ENCODE results near the gene THAP7. TPM values are rescaled to one million over a fixed set of nuclear protein-coding genes. Genes with fewer than 3 reads are reported as not detected.

The THAP7 gene
- total and polyA plus RNA-seq, 9 of the 15 experiments (the other 6 are each of a cell fraction or from before 2014, with no cell fraction given), result 7.9 to 263 (median 84.1) TPM

- TF ChIP-seq, protein P1, sequence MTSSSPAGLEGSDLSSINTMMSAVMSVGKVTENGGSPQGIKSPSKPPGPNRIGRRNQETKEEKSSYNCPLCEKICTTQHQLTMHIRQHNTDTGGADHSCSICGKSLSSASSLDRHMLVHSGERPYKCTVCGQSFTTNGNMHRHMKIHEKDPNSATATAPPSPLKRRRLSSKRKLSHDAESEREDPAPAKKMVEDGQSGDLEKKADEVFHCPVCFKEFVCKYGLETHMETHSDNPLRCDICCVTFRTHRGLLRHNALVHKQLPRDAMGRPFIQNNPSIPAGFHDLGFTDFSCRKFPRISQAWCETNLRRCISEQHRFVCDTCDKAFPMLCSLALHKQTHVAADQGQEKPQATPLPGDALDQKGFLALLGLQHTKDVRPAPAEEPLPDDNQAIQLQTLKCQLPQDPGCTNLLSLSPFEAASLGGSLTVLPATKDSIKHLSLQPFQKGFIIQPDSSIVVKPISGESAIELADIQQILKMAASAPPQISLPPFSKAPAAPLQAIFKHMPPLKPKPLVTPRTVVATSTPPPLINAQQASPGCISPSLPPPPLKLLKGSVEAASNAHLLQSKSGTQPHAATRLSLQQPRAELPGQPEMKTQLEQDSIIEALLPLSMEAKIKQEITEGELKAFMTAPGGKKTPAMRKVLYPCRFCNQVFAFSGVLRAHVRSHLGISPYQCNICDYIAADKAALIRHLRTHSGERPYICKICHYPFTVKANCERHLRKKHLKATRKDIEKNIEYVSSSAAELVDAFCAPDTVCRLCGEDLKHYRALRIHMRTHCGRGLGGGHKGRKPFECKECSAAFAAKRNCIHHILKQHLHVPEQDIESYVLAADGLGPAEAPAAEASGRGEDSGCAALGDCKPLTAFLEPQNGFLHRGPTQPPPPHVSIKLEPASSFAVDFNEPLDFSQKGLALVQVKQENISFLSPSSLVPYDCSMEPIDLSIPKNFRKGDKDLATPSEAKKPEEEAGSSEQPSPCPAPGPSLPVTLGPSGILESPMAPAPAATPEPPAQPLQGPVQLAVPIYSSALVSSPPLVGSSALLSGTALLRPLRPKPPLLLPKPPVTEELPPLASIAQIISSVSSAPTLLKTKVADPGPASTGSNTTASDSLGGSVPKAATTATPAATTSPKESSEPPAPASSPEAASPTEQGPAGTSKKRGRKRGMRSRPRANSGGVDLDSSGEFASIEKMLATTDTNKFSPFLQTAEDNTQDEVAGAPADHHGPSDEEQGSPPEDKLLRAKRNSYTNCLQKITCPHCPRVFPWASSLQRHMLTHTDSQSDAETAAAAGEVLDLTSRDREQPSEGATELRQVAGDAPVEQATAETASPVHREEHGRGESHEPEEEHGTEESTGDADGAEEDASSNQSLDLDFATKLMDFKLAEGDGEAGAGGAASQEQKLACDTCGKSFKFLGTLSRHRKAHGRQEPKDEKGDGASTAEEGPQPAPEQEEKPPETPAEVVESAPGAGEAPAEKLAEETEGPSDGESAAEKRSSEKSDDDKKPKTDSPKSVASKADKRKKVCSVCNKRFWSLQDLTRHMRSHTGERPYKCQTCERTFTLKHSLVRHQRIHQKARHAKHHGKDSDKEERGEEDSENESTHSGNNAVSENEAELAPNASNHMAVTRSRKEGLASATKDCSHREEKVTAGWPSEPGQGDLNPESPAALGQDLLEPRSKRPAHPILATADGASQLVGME (CRISPR knock-in tag; IDR thresholded peaks at IDR 0.05), result 0 out of 2 replicates have a peak, but pooled peaks have one; percentile 31
- TF ChIP-seq ZNF239 (CRISPR knock-in tag; IDR thresholded peaks at IDR 0.05) (no peak), ZFPM2 (CRISPR knock-in tag; IDR thresholded peaks at IDR 0.05) (0 out of 2 replicates have a peak, but pooled peaks have one; percentile 30), ADNP (tag; IDR thresholded peaks at IDR 0.05) (no peak), XRCC3 (IDR thresholded peaks at IDR 0.05) (no peak), ZNF764 (CRISPR knock-in tag; IDR thresholded peaks at IDR 0.05; ENCODE audit: low read depth) (no peak), KLF10 (CRISPR knock-in tag; IDR thresholded peaks at IDR 0.05) (no peak), YY1 (IDR thresholded peaks at IDR 0.05; ENCODE audit: borderline replicate concordance in 1 of 3, control insufficient read depth in 1 of 3, extremely low read depth in 1 of 3, insufficient read depth in 3 of 3, insufficient read length in 1 of 3, insufficient replicate concordance in 2 of 3, low read depth in 1 of 3, low read length in 2 of 3) (peak in 1 of 3 experiments; percentile 8), RBM22 (IDR thresholded peaks at IDR 0.05; ENCODE audit: low read depth, low read length, poor library complexity, severe bottlenecking) (no peak), FOXP1 (CRISPR knock-in tag; IDR thresholded peaks at IDR 0.05) (no peak), MAFF (IDR thresholded peaks at IDR 0.05; ENCODE audit: low read length) (no peak), ZNF408 (CRISPR knock-in tag; IDR thresholded peaks at IDR 0.05; ENCODE audit: low read depth) (0 out of 2 replicates have a peak, but pooled peaks have one; percentile 41), NR2C1 (IDR thresholded peaks at IDR 0.05) (no peak), NR2C1 (tag; IDR thresholded peaks at IDR 0.05) (no peak), PRMT5 (CRISPR knock-in tag; IDR thresholded peaks at IDR 0.05) (no peak), EGR1 (conservative IDR thresholded peaks at IDR 0.05) (no peak), CREB3L1 (IDR thresholded peaks at IDR 0.05; ENCODE audit: borderline replicate concordance, low read depth) (no peak), FOS (IDR thresholded peaks at IDR 0.05; ENCODE audit: extremely low read depth, insufficient read length) (no peak)
- TF ChIP-seq, protein P2, sequence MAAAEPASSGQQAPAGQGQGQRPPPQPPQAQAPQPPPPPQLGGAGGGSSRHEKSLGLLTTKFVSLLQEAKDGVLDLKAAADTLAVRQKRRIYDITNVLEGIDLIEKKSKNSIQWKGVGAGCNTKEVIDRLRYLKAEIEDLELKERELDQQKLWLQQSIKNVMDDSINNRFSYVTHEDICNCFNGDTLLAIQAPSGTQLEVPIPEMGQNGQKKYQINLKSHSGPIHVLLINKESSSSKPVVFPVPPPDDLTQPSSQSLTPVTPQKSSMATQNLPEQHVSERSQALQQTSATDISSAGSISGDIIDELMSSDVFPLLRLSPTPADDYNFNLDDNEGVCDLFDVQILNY (CRISPR knock-in tag; IDR thresholded peaks at IDR 0.05), result no peak
- TF ChIP-seq, protein P3, sequence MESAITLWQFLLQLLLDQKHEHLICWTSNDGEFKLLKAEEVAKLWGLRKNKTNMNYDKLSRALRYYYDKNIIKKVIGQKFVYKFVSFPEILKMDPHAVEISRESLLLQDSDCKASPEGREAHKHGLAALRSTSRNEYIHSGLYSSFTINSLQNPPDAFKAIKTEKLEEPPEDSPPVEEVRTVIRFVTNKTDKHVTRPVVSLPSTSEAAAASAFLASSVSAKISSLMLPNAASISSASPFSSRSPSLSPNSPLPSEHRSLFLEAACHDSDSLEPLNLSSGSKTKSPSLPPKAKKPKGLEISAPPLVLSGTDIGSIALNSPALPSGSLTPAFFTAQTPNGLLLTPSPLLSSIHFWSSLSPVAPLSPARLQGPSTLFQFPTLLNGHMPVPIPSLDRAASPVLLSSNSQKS (CRISPR knock-in tag; IDR thresholded peaks at IDR 0.05), result no peak
Observed at GRCh38 chr22:20983081-20983771, 18.7 kb downstream of the THAP7 start (continued).
